GM18498 (cell line): ENCODE data around the gene YIPF3.
"Not testable (repeated sequence)": the region's sequence is repeated elsewhere in the genome, so short reads cannot be mapped to it uniquely, and the experiment has no call there.

Source experiments
- ATAC-seq: cut with Tn5 transposase; IDR thresholded peaks from one replicate; pipeline ENCODE4 v1.9.1; 2021; ENCODE audit warnings: mild to moderate bottlenecking, moderate library complexity; ENCODE audit not compliant: unreplicated experiment

Gene YIPF3

GRCh38 chr6:43467265-43467664 lies 49.5 kb downstream of the YIPF3 start:
- not testable (repeated sequence) for ATAC-seq

DNA sequence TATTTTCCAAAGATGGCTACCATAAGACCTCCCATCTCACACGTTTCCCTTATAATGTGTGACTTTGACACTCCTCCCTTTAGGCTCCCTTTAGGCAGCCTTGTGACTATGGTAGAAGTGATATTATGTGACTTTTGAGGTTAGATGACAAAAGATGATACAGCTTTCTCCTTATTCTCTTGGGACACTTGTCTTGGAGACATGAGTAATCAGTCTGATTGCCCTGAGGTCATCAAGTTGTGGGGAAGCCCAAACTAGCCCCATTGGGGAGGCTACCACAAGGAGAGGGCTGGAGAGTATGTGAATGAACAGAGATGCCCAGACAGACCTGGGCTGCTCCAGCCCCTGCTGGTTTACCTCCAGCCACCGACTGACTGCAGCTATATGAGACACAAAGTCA lies 50.8 kb downstream of the YIPF3 start:
- no peak for ATAC-seq

GRCh38 chr6:43464337-43464736 lies 52.4 kb downstream of the YIPF3 start:
- ATAC-seq, result no peak

DNA sequence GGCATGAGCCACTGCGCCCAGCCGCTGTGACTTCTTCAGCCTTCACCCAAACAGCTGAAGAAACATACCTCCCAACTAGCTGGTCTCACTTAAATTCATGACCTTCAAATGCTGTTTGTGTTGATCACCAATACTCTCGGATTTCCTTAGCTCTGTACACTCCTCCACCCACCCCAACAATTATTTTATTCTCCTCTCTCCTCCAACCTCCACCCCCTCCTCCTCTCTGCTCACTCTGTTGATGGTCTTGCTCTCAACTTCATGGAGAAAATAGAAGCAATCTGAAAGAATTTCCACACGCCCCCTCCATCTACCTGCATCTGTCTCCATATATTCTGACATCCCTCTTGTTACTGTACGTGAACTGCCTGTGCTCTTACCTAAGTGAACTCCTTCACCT lies 54.8 kb downstream of the YIPF3 start:
- ATAC-seq, result no peak
